ENCODE measurements around the gene FTO. TPM values are rescaled to one million over a fixed set of nuclear protein-coding genes. Genes with fewer than 3 reads are reported as not detected.

The FTO gene
- total RNA-seq, 1 donor from 2014 or later: 50.2 TPM

GRCh38 chr16:54097774-54098173 is 393.8 kb downstream of the FTO start:
- DNase-seq (ENCODE audit: low spot score in 2 of 2): no peak
- Histone ChIP-seq H3K36me3 (peaks cover 0 to 2% of the 10 kb centered on the region in 2 donors), H3K27me3 (no peaks in the 10 kb centered on the region), H3K4me3 (no peak overlapping the region), H3K4me1 (no peaks in the 10 kb centered on the region), H3K27ac (no peak overlapping the region), H3K9me3 (peaks cover 0 to 8% of the 10 kb centered on the region in 2 donors)
- no peak for TF ChIP-seq CTCF (IDR thresholded peaks at IDR 0.05)
- intact Hi-C loops (cut with DNase I): no loop called here

GRCh38 chr16:54098247-54098646 is 394.3 kb downstream of the FTO start:
- H3K9me3 ChIP-seq: peaks cover 0 to 8% of the 10 kb centered on the region in 2 donors
- H3K27me3 ChIP-seq: no peaks in the 10 kb centered on the region
- H3K36me3 ChIP-seq: peaks cover 0 to 2% of the 10 kb centered on the region in 2 donors
- no peak overlapping the region for H3K4me3 ChIP-seq
- intact Hi-C loops (cut with DNase I): no loop called here
- no peak for TF ChIP-seq CTCF (IDR thresholded peaks at IDR 0.05)
- no peaks in the 10 kb centered on the region for H3K4me1 ChIP-seq
- no peak overlapping the region for H3K27ac ChIP-seq
- no peak for DNase-seq (ENCODE audit: low spot score in 2 of 2)

- H3K4me3 ChIP-seq: no peak overlapping the region
- TF ChIP-seq CTCF (IDR thresholded peaks at IDR 0.05): no peak
- no peak for DNase-seq (ENCODE audit: low spot score in 2 of 2)
- H3K27ac ChIP-seq: no peak overlapping the region
- H3K4me1 ChIP-seq: no peaks in the 10 kb centered on the region
- intact Hi-C loops (cut with DNase I): no loop called here
- peaks cover 0 to 2% of the 10 kb centered on the region in 2 donors for H3K36me3 ChIP-seq
- H3K27me3 ChIP-seq: no peaks in the 10 kb centered on the region
- H3K9me3 ChIP-seq: peaks cover 0 to 8% of the 10 kb centered on the region in 2 donors
These were observed 395.7 kb downstream of the FTO start for GRCh38 chr16:54099627-54100026.

GRCh38 chr16:54102888-54103866 is 399.2 kb downstream of the FTO start:
- Histone ChIP-seq H3K4me1 (no peaks in the 10 kb centered on the region), H3K27me3 (no peaks in the 10 kb centered on the region), H3K9me3 (no peaks in the 10 kb centered on the region), H3K27ac (no peak overlapping the region), H3K36me3 (no peaks in the 10 kb centered on the region), H3K4me3 (no peak overlapping the region)
- intact Hi-C loops (cut with DNase I): no loop called here
- no peak for TF ChIP-seq CTCF (IDR thresholded peaks at IDR 0.05)
- DNase-seq (ENCODE audit: low spot score in 2 of 2): no peak

GRCh38 chr16:54106057-54106456 is 402.1 kb downstream of the FTO start:
- Histone ChIP-seq H3K9me3 (no peaks in the 10 kb centered on the region), H3K4me1 (no peaks in the 10 kb centered on the region), H3K27ac (no peak overlapping the region), H3K36me3 (no peaks in the 10 kb centered on the region), H3K27me3 (no peaks in the 10 kb centered on the region), H3K4me3 (no peak overlapping the region)
- no peak for DNase-seq (ENCODE audit: low spot score in 2 of 2)
- no peak for TF ChIP-seq CTCF (IDR thresholded peaks at IDR 0.05)
- intact Hi-C loops (cut with DNase I): no loop called here
